Activated CD4-positive, alpha-beta T cell treated with anti-CD3 and anti-CD28 coated beads, Interleukin-2, amount 50 U/mL, for 1 hour (primary cell): ENCODE data around the gene SPAG9.

Source experiments
- DNase-seq: peaks from one replicate; pipeline ENCODE4 v3.0.0-alpha.2; 2020

SPAG9 gene, protein sequence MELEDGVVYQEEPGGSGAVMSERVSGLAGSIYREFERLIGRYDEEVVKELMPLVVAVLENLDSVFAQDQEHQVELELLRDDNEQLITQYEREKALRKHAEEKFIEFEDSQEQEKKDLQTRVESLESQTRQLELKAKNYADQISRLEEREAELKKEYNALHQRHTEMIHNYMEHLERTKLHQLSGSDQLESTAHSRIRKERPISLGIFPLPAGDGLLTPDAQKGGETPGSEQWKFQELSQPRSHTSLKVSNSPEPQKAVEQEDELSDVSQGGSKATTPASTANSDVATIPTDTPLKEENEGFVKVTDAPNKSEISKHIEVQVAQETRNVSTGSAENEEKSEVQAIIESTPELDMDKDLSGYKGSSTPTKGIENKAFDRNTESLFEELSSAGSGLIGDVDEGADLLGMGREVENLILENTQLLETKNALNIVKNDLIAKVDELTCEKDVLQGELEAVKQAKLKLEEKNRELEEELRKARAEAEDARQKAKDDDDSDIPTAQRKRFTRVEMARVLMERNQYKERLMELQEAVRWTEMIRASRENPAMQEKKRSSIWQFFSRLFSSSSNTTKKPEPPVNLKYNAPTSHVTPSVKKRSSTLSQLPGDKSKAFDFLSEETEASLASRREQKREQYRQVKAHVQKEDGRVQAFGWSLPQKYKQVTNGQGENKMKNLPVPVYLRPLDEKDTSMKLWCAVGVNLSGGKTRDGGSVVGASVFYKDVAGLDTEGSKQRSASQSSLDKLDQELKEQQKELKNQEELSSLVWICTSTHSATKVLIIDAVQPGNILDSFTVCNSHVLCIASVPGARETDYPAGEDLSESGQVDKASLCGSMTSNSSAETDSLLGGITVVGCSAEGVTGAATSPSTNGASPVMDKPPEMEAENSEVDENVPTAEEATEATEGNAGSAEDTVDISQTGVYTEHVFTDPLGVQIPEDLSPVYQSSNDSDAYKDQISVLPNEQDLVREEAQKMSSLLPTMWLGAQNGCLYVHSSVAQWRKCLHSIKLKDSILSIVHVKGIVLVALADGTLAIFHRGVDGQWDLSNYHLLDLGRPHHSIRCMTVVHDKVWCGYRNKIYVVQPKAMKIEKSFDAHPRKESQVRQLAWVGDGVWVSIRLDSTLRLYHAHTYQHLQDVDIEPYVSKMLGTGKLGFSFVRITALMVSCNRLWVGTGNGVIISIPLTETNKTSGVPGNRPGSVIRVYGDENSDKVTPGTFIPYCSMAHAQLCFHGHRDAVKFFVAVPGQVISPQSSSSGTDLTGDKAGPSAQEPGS (N-terminal part only)

DNA sequence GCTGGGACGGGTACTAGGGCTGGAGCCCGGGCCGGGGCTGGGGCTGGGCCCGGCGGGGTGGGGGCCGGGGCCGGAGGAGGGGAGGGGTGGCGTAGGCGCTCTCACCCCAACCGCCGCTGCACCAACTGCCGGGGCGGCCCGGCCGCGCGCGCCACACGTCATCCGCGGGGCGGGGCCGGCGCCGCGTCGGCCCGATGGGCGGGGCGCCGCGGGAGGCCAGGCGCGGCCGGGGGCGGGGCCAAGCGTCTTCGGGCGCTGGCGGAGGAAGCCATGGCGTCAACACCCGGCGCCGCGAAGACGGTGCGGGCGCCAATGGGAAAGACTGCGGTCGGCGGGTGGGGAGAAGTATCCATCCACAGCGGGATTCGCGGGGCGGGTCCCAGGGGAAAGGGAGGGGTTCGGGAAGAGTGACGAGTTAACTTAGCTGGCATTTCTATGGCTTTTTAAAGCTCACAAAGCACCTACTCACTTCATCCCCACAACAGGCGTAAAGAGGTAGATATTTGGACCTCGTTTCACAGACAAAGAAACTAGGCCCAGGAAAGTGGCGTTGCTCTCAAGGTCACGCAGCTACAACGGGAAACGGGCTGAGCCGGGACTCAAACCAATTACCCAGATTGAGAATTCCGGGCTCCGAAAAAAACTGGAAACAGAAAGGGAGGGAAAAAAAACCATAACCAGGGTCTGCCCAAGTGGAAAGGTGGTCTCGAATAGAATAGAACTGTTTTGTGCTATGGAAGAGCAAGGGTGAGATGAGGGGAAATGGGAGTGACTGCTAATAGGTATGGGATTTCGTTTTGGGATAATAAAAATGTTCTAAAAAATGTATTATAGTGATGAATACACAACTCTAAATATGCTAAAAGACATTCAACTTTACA, at the start of gene SPAG9:
Gene SPAG9, minus strand, starts transcription at position 130 of the 881 bp plus-strand sequence. CDS start 212 bp downstream, outside the sequence.
- DNase-seq: peak; percentile 89

- no peak for DNase-seq
Observed at GRCh38 chr17:51169340-51169739, 48.7 kb upstream of the SPAG9 start.

DNA sequence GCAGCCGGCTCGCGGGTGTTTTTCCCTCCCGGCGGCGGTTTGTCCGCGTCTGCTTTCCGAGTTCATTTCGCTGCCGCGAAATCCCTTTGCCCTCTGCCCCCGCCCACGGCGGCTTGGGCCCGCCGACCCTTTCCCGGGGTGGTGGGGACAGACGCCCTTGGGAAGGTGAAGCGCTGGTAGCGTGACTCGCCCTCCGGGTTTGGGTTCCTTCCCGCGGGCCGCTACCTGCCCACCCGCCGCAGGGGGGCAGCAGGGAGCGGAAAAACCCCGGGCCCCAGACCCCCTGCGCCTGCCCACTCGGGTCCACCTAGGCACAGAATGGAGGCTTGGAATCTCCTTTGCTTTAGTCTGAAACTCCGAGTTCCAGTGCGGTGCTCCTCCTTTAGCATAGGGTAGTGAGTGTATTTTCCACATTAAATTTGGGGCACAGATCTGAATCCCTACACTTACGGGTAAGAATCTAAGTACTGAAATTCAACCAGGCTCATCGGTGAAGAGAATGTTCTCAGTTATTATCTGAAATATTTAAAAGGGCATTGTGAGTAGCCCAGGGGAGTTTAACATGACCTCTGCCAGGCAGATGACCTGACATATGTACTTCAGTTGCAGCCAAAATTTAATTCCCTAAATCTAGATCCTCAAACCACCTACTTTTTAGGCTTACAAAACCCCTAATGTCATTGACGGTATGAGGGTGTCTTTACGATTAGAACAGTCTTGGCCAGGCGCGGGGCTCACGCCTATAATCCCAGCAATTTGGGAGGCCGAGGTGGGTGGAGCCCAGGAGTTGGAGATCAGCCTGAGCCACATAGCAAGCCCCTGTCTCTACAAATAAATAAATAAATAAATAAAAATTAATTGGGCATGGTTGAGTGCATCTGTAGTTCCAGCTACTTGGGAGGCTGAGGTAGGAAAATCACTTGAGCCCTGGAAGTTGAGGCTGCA, 46.6 kb upstream of the SPAG9 start:
- peak; percentile 57 for DNase-seq

- peak; percentile 40 for DNase-seq
Observed at GRCh38 chr17:51166198-51166986, 45.7 kb upstream of the SPAG9 start, which contains the start of gene NME2. NME2 (plus strand) TSS chr17:51166411; CDS start chr17:51166831, 420 bp downstream.

DNA sequence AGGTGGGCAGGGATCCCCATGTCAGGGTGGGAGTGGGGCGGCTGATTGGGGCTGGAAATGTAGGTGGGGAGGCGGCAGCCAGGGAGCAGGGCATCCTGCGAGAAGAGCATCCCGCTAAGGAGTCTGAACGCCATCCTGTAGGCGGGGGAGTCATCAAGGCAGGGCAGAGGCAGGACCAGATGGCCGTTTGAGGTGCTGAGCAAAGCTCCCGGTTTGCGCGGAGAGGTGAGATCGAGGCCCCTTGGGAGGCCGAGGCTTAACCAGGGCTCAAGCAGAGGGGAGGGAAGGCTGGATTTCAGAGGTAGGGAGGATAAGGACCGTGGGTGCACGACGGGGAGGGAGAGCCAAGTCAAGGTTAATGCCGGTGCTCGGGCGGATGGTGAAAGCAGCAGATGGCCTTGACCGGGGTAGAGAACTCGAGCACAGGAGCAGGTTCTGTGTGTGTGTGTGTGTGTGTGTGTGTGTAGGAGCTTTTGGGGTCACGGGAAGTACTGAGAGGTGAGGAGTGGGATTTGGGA, 45.1 kb upstream of the SPAG9 start:
- peak; percentile 11 for DNase-seq

DNA sequence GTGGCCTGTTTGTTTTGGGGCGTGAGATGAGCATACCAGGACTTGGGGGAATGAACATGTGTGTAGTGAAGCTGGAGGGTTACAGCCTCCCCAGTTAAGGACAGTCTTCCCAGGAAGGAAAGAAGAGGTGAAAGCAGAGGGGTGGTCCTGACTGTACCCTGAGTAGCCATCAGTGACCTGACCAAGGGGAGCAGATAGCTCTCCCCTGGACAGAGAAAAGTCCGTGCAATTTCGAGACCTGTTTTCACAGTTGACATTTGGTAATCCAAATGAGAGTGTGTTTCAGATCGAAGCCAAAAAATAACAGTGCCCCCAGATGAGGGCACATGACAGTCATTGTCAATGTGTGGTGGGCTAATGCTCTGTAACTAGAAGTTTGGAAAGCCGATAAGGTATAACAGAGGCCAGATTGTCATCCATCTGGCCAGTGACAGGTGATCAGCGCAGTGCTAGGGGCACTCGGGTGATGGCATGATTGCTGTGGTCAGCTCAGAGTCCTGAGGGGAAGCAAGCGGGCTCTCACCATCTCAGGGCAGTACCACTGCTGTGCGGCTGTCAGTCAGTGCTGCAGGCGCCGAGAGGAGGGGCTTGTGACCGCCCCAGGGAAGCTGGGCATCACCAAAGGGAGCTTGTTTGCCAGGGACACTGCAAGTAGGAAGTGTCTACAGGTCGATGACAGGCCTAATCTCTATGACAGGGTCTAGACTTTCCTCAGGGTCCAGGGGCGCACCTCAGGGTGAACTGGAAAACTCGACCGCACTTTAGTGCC, 44.4 kb upstream of the SPAG9 start:
- no peak for DNase-seq

DNA sequence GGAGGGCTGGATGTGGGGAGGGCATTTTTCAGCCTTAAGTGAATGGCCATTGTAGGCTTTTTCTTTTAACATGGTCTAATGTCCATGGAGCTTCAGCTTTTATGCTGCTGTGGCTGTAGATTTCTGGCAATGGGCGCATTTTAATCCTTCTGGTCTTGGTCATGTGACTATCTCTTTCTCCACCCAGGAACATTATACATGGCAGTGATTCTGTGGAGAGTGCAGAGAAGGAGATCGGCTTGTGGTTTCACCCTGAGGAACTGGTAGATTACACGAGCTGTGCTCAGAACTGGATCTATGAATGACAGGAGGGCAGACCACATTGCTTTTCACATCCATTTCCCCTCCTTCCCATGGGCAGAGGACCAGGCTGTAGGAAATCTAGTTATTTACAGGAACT, 40.9 kb upstream of the SPAG9 start:
- DNase-seq: no peak

GRCh38 chr17:51159604-51160003, 38.9 kb upstream of the SPAG9 start:
- no peak for DNase-seq

DNA sequence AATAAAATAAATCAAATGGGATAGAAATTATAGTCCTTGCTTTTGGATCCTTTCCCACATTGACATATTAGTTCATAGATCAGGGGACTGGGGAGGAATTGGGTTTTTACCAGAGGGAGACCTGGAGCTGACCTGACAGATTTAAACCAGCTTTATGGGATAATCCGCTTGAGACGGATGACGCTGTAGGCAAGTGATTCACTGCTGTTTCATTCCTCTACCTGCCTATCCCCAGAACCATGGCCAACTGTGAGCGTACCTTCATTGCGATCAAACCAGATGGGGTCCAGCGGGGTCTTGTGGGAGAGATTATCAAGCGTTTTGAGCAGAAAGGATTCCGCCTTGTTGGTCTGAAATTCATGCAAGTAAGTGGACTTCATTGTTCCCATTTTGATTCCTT, 34.7 kb upstream of the SPAG9 start:
- DNase-seq: no peak

DNA sequence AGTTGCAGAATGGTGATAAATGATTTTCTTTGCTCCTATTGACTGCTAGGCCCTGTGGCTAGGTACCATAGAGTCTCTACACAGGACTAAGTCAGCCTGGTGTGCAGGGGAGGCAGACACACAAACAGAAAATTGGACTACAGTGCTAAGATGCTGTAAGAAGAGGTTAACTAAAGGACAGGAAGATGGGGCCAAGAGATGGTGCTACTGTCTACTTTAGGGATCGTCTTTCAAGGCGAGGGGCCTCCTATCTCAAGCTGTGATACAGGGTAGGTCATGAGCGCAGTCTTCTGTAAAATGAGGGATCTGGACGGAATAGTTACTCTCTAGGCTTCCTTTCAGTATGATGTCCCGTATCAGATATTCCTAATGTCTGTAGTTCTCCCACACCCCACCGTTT, 33.5 kb upstream of the SPAG9 start:
- DNase-seq: no peak

- DNase-seq: peak; percentile 96
Observed at GRCh38 chr17:51153210-51154072, 32.8 kb upstream of the SPAG9 start, which contains the start of gene NME1. NME1 (plus strand) TSS chr17:51153559; CDS start chr17:51155655, 2,096 bp downstream.

- no peak for DNase-seq
Observed at GRCh38 chr17:51152766-51153209, 32.1 kb upstream of the SPAG9 start.

- DNase-seq: no peak
Observed at GRCh38 chr17:51150932-51151331, 30.3 kb upstream of the SPAG9 start.

DNA sequence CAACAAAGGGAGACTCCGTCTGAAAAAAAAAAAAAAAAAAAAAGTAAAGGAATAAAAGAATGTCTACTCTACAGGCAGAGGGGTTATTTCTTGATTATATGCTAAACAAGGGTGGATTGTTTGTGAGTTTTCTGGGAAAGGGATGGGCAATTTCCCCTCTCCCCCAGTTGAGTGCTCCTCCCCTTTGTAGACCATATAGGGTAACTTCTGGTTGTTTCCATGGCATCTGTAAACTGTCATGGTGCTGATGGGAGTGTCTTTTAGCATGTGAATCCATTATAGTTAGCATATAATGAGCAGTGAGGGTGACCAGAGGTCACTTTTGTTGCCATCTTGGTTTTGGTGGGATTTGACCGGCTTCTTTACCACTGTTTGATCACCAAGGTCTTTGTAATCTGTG, 28.5 kb upstream of the SPAG9 start:
- no peak for DNase-seq

GRCh38 chr17:51147650-51148049, 27.0 kb upstream of the SPAG9 start:
- DNase-seq: no peak

DNA sequence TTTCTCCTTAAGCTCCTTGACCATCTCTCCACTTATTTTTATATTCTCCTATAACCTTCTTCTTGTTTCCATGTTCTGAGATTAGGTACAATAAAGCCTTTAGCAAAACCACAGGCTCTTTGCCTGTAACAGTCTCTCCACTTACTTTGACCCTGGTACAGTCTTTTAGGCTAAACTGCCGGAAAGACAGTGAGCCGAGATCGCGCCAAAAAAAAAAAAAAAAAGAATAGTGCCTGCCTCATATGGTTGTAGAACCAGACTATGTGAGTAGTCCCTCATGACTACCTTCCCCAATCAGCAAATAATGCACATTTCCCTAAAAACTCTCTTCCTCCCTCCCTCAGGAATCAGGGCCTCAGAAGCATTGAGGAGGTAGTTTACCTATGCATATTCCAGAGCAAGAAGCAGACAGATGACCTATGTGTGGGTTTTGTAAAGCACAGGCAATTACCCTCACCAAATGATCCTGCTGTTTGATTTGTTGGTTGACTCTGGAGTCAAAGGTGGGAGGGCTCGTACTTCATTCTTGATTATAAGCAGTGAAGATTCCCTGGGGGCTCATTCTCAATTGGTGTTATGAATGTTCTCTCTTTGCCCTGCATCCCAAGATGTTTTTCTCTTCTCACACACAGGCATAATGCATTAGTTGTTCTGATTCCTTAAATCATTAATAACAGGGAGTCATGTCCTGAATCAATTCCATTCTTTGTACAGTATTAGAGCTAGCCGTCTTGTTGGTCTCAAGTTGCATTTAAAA, 23.8 kb upstream of the SPAG9 start:
- no peak for DNase-seq

- DNase-seq: no peak
Observed at GRCh38 chr17:51142597-51142996, 21.9 kb upstream of the SPAG9 start.
